Glutamatergic neuron (in vitro differentiated cells): ENCODE measurements around the gene C2CD3. TPM values are rescaled to one million over a fixed set of nuclear protein-coding genes. Genes with fewer than 3 reads are reported as not detected.
A peak's percentile ranks its signal among the peaks of the same experiment; 100 is the strongest.

ENCODE experiments used
- DNase-seq: peaks from one replicate; pipeline ENCODE4 v3.0.0; 2022
- H3K27ac Mint-ChIP-seq: one replicate; pipeline ENCODE4 v1.8.0; 2020; ENCODE audit warnings: mild to moderate bottlenecking, mixed read lengths, inconsistent platforms; ENCODE audit not compliant: unreplicated experiment
- H3K27me3 Mint-ChIP-seq: one replicate; pipeline ENCODE4 v1.8.0; 2020; ENCODE audit warnings: mild to moderate bottlenecking, moderate library complexity, mixed read lengths, inconsistent platforms; ENCODE audit not compliant: unreplicated experiment
- H3K36me3 Mint-ChIP-seq: one replicate; pipeline ENCODE4 v1.8.0; 2020; ENCODE audit warnings: mild to moderate bottlenecking, mixed read lengths, inconsistent platforms; ENCODE audit not compliant: unreplicated experiment
- H3K4me1 Mint-ChIP-seq: one replicate; pipeline ENCODE4 v1.8.0; 2020; ENCODE audit warnings: mild to moderate bottlenecking, low read depth, mixed read lengths, inconsistent platforms; ENCODE audit not compliant: unreplicated experiment
- H3K4me3 Mint-ChIP-seq: one replicate; pipeline ENCODE4 v1.8.0; 2020; ENCODE audit warnings: mild to moderate bottlenecking, mixed read lengths, inconsistent platforms; ENCODE audit not compliant: unreplicated experiment
- H3K9me3 Mint-ChIP-seq: one replicate; pipeline ENCODE4 v1.8.0; 2020; ENCODE audit warnings: mild to moderate bottlenecking, moderate library complexity, mixed read lengths, inconsistent platforms; ENCODE audit not compliant: unreplicated experiment
- total RNA-seq: library from RNA; stranded (reverse); fragmentation: NEBNext Ultra II Directional; extraction: Animal tissue kit (Norgen Biotek cat#: 25700); gene quantifications from one replicate; pipeline ENCODE4 v1.2.1, GENCODE V29; 2021; ENCODE audit not compliant: unreplicated experiment
- TF ChIP-seq, protein P1 (sequence below): fragments of 200-600 bp; sonication (generic); IDR thresholded peaks from one replicate; pipeline ENCODE4 v1.5.0; 2021; ENCODE audit not compliant: partially characterized antibody, unreplicated experiment

The C2CD3 gene
- total RNA-seq, 1 donor from 2014 or later, result 182 TPM

GRCh38 chr11:74081428-74081827 lies 89.4 kb downstream of the C2CD3 start:
- Mint-ChIP-seq H3K27ac (no peak overlapping the region), H3K36me3 (peaks cover 19% of the 10 kb centered on the region), H3K9me3 (peaks cover 2% of the 10 kb centered on the region), H3K4me3 (no peak overlapping the region), H3K4me1 (no peaks in the 10 kb centered on the region), H3K27me3 (peaks cover 4% of the 10 kb centered on the region)
- TF ChIP-seq, protein P1, sequence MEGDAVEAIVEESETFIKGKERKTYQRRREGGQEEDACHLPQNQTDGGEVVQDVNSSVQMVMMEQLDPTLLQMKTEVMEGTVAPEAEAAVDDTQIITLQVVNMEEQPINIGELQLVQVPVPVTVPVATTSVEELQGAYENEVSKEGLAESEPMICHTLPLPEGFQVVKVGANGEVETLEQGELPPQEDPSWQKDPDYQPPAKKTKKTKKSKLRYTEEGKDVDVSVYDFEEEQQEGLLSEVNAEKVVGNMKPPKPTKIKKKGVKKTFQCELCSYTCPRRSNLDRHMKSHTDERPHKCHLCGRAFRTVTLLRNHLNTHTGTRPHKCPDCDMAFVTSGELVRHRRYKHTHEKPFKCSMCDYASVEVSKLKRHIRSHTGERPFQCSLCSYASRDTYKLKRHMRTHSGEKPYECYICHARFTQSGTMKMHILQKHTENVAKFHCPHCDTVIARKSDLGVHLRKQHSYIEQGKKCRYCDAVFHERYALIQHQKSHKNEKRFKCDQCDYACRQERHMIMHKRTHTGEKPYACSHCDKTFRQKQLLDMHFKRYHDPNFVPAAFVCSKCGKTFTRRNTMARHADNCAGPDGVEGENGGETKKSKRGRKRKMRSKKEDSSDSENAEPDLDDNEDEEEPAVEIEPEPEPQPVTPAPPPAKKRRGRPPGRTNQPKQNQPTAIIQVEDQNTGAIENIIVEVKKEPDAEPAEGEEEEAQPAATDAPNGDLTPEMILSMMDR, result no peak
- no peak for DNase-seq

DNA sequence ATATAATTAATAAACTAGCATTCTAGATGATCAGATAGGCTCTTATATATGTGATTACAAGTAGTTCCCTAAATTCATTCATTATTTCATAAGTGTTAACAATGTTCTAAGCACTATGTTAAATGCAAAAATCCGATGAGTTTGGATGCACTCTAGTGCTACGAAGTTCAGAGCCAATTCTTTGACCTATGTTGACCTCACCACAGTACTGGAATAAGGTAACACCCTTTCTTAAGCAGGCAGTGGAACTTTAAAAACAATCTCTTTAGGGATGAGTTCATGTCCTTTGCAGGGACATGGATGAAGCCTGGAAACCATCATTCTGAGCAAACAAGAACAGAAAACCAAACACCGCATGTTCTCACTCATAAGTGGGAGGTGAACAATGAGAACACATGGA lies 93.6 kb downstream of the C2CD3 start:
- no peaks in the 10 kb centered on the region for H3K27me3 Mint-ChIP-seq
- H3K9me3 Mint-ChIP-seq, result no peaks in the 10 kb centered on the region
- TF ChIP-seq, protein P1, result no peak
- H3K36me3 Mint-ChIP-seq, result no peaks in the 10 kb centered on the region
- no peak for DNase-seq
- no peaks in the 10 kb centered on the region for H3K4me1 Mint-ChIP-seq
- peak overlapping the region; percentile 10 for H3K4me3 Mint-ChIP-seq
- H3K27ac Mint-ChIP-seq, result no peak overlapping the region

- no peak overlapping the region for H3K4me3 Mint-ChIP-seq
- H3K36me3 Mint-ChIP-seq, result no peaks in the 10 kb centered on the region
- peaks cover 1% of the 10 kb centered on the region for H3K4me1 Mint-ChIP-seq
- TF ChIP-seq, protein P1, result no peak
- H3K9me3 Mint-ChIP-seq, result no peaks in the 10 kb centered on the region
- H3K27ac Mint-ChIP-seq, result no peak overlapping the region
- H3K27me3 Mint-ChIP-seq, result no peaks in the 10 kb centered on the region
- no peak for DNase-seq
These were observed 98.1 kb downstream of the C2CD3 start for GRCh38 chr11:74072721-74073120.

GRCh38 chr11:74072286-74072685 lies 98.5 kb downstream of the C2CD3 start:
- Mint-ChIP-seq H3K4me3 (no peak overlapping the region), H3K9me3 (no peaks in the 10 kb centered on the region), H3K4me1 (peaks cover 1% of the 10 kb centered on the region), H3K27me3 (no peaks in the 10 kb centered on the region), H3K27ac (no peak overlapping the region), H3K36me3 (no peaks in the 10 kb centered on the region)
- no peak for DNase-seq
- TF ChIP-seq, protein P1, result no peak

DNA sequence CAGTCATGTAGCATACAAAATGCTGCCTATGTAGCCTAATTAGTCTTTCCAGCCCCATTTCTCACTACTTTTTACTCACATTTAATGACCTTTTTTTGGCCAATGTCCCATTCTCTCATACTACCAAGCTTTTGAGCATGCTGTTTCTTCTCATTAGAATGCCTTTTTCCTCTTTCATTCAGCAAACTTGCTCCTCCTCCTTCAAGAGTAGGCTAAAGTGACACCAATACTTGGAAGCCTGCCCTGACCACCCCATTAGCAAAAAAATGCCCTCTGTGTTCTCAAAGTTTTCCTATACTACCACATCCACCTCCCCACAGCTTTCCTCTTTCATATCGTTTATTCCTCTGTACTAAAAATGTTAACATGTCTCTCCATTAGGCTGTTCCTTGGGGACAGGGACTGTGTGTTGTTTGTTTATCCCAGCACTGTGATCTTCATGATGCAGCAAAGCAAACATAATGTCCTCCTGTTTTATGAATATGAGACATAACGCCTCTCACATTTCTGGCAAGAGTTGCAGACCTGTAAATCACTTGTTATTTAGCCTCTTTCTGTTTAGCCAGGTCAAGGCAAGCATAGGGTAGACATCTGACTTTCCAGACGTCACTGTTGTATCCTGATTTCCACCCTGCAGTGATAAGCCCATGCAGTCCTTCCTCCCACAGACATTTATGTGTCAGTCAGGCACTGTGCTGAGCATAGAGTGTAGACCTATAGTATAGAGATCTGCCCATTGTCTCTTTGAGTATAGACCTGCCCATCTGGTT lies 99.9 kb downstream of the C2CD3 start:
- Mint-ChIP-seq H3K9me3 (no peaks in the 10 kb centered on the region), H3K27ac (no peak overlapping the region), H3K4me1 (peaks cover 1% of the 10 kb centered on the region), H3K27me3 (no peaks in the 10 kb centered on the region), H3K4me3 (no peak overlapping the region), H3K36me3 (no peaks in the 10 kb centered on the region)
- TF ChIP-seq, protein P1, result no peak
- DNase-seq, result no peak
